Endothelial cell of umbilical vein (primary cell): Measurements from ENCODE around the gene GPS1. TPM values are rescaled to one million over a fixed set of nuclear protein-coding genes. Genes with fewer than 3 reads are reported as not detected.

Experiments
- BruUV-seq: library from RNA; stranded (reverse); fragments of 400-500 nt; replicated peaks from 2 replicates; lab custom pipeline; 2021; lab: Mats Ljungman, UMichigan
- CTCF ChIA-PET: fragments of 300-600, 350-600 bp; sonication (Branson Sonifier 250); formaldehyde crosslinking; loops from one replicate; lab custom pipeline; 2021; ENCODE audit warnings: antibody characterized with exemption, inconsistent platforms; lab: Charles Lee
- POLR2A ChIA-PET: fragments of 300-600, 350-600 bp; sonication (Branson Sonifier 250); formaldehyde crosslinking; loops from one replicate; lab custom pipeline; 2021; ENCODE audit warnings: antibody characterized with exemption, inconsistent platforms; lab: Charles Lee
- DNase-seq: peaks from one replicate; pipeline ENCODE4 v3.0.0-alpha.2; 2011; ENCODE audit warnings: low read depth, low spot score
- FAIRE-seq: peaks from 2 replicates; lab custom pipeline; 2011; peaks lifted over from hg19 to GRCh38; lab: Jason Lieb, UNC
- H2AFZ ChIP-seq: 2 replicates; pipeline ENCODE4 v1.6.0; 2012; ENCODE audit warnings: low read depth, low read length, control low read depth, inconsistent platforms
- H3K27ac ChIP-seq: 2 replicates; pipeline ENCODE4 v1.5.1; 2011; ENCODE audit warnings: low read depth, mild to moderate bottlenecking, control low read depth, low read length, moderate library complexity; ENCODE audit not compliant: insufficient read depth
- H3K27me3 ChIP-seq, 2 experiments: 2 replicates each; pipeline versions ENCODE4 v1.6.0 to v1.6.1; 2011; ENCODE audit warnings: low read length in 2 of 2, mixed read lengths in 1 of 2; ENCODE audit not compliant: control insufficient read depth in 2 of 2, insufficient read depth in 2 of 2
- H3K36me3 ChIP-seq, 2 experiments: 2 replicates in 1 of 2; 3 replicates in 1 of 2; pipeline ENCODE4 v1.5.1; 2011; ENCODE audit warnings: low read length in 2 of 2, mild to moderate bottlenecking in 1 of 2, moderate library complexity in 1 of 2; ENCODE audit not compliant: control insufficient read depth in 2 of 2, insufficient read depth in 2 of 2; ENCODE audit errors: extremely low read depth in 1 of 2
- H3K4me1 ChIP-seq: 3 replicates; pipeline ENCODE4 v1.5.1; 2011; ENCODE audit warnings: mild to moderate bottlenecking, low read length; ENCODE audit not compliant: control insufficient read depth, insufficient read depth; ENCODE audit errors: extremely low read depth
- H3K4me2 ChIP-seq: 2 replicates; pipeline ENCODE4 v1.6.1; 2011; ENCODE audit warnings: low read length, control low read depth, mixed read lengths; ENCODE audit not compliant: insufficient read depth
- H3K4me3 ChIP-seq, 3 experiments: fragments of 200-600 bp in 1 of 3; sonication (generic), shearing (Covaris generic) in 1 of 3; replicated peaks in 1 of 3; 2 replicates each; pipeline ENCODE4 v1.5.1; 2011 to 2016; ENCODE audit warnings: control low read depth in 3 of 3, low read length in 3 of 3, mild to moderate bottlenecking in 2 of 3, inconsistent platforms in 1 of 3, low read depth in 1 of 3, moderate library complexity in 1 of 3; ENCODE audit not compliant: insufficient read depth in 1 of 3
- H3K79me2 ChIP-seq: 2 replicates; pipeline ENCODE4 v1.6.0; 2012; ENCODE audit warnings: low read length, inconsistent platforms; ENCODE audit not compliant: control insufficient read depth, insufficient read depth
- H3K9ac ChIP-seq: replicated peaks from 2 replicates; pipeline ENCODE3; 2011; ENCODE audit warnings: low read length, control low read depth; ENCODE audit not compliant: insufficient read depth; ENCODE audit errors: extremely low read depth
- H3K9me1 ChIP-seq: replicated peaks from 3 replicates; pipeline ENCODE4 v1.6.0; 2011; ENCODE audit warnings: mild to moderate bottlenecking, low read length; ENCODE audit not compliant: control insufficient read depth, insufficient read depth; ENCODE audit errors: extremely low read depth
- H3K9me3 ChIP-seq: replicated peaks from 2 replicates; pipeline ENCODE4 v1.5.1; 2012; ENCODE audit warnings: low read length, inconsistent platforms; ENCODE audit not compliant: control insufficient read depth, insufficient read depth
- H4K20me1 ChIP-seq: replicated peaks from 2 replicates; pipeline ENCODE3; 2011; ENCODE audit warnings: mild to moderate bottlenecking, low read length; ENCODE audit not compliant: control insufficient read depth, insufficient read depth; ENCODE audit errors: extremely low read depth
- EZH2 ChIP-seq: IDR thresholded peaks from 2 replicates; pipeline ENCODE4 v1.6.1; 2012; ENCODE audit warnings: borderline replicate concordance, low read depth, mild to moderate bottlenecking, moderate library complexity, low read length, inconsistent platforms; ENCODE audit not compliant: severe bottlenecking
- FOS ChIP-seq: IDR thresholded peaks from 2 replicates; pipeline ENCODE4 v1.6.1; 2011; ENCODE audit warnings: mild to moderate bottlenecking, low read length, moderate library complexity, borderline replicate concordance; ENCODE audit not compliant: insufficient read depth
- GATA2 ChIP-seq: IDR thresholded peaks from 2 replicates; pipeline ENCODE4 v1.7.0; 2011; ENCODE audit warnings: low read depth, mild to moderate bottlenecking, moderate library complexity, mixed read lengths, low read length; ENCODE audit not compliant: insufficient read length, insufficient read depth
- JUN ChIP-seq: IDR thresholded peaks from 2 replicates; pipeline ENCODE4 v1.6.1; 2011; ENCODE audit warnings: borderline replicate concordance, low read depth; ENCODE audit not compliant: insufficient read length, insufficient read depth
- MYC ChIP-seq: IDR thresholded peaks from one replicate; pipeline ENCODE4 v1.6.1; 2011; ENCODE audit warnings: mild to moderate bottlenecking, low read depth, low read length
- POLR2A ChIP-seq: IDR thresholded peaks from 2 replicates; pipeline ENCODE4 v1.6.1; 2012; ENCODE audit warnings: low read depth, mild to moderate bottlenecking, control low read depth, low read length
- POLR2AphosphoS5 ChIP-seq: IDR thresholded peaks from 2 replicates; pipeline ENCODE4 v1.6.1; 2012; ENCODE audit warnings: low read depth, mild to moderate bottlenecking, control low read depth, low read length, moderate library complexity; ENCODE audit not compliant: insufficient read depth
- dilution Hi-C: fragments of 300-500 bp; cut with MboI; formaldehyde crosslinking; loops from one replicate; pipeline ENCODE4 v1.15.0; 2019; ENCODE audit warnings: low sequenced_read_pairs; ENCODE audit not compliant: extremely low pct_ligation_motif_present
- intact Hi-C: fragments of 100-400 bp; cut with micrococcal nuclease; formaldehyde crosslinking; loops from one replicate; pipeline ENCODE4 v1.10.0; 2022
- polyA plus RNA-seq, 4 experiments: library from polyadenylated mRNA; depleted of rRNA in 3 of 4; stranded (reverse) in 3 of 4; unstranded in 1 of 4; fragments of >200 nt; gene quantifications; 2 replicates each; pipeline versions ENCODE4 v1.2.1 to v1.2.3, GENCODE V29; 2011 to 2012; ENCODE audit warnings: missing spikeins in 1 of 4
- total RNA-seq: library from RNA; stranded (reverse); gene quantifications from 2 replicates; pipeline ENCODE4 v1.2.3, GENCODE V29; 2021
- TF ChIP-seq, protein P1 (sequence below): IDR thresholded peaks from 2 replicates; pipeline ENCODE4 v1.6.1; 2011; ENCODE audit not compliant: insufficient read depth, insufficient read length
- TF ChIP-seq, protein P2 (sequence below), 2 donors: IDR thresholded peaks; 1 replicate in 1 of 2; 2 replicates in 1 of 2; pipeline ENCODE4 v1.5.1; 2011; ENCODE audit warnings: low read length in 2 of 2, mild to moderate bottlenecking in 2 of 2, moderate library complexity in 2 of 2, control low read depth in 1 of 2, inconsistent platforms in 1 of 2, low read depth in 1 of 2; ENCODE audit not compliant: insufficient read depth in 1 of 2; ENCODE audit errors: extremely low read depth in 1 of 2

Gene GPS1
- total and polyA plus RNA-seq, 2 donors (not counting 3 experiments of a cell fraction or from before 2014, with no cell fraction given), result 116 to 178 TPM

DNA sequence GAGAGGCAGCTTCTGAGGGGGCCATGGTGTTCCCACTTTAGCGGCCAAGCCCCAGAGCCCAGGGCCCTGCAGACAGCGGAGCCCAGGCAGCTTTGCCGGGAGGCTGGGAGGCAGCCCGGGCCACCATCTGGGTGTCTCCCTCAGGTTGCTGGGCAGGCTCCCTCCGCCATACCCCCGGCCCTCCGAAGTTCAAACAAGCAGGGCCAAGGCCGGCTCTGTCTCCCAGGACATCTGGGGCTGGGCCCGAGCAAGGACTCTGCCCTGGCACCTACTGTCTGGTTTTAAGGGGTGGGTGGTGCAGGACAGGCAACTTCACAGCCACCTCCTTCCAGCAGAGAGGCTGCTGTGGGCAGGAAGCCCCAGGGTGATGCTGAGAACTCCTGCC lies 11.3 kb downstream of the GPS1 start:
- POLR2A ChIA-PET, result no interaction called here

More for the DNA sequence above, 11.3 kb downstream of the GPS1 start:
- TF ChIP-seq, protein P1, sequence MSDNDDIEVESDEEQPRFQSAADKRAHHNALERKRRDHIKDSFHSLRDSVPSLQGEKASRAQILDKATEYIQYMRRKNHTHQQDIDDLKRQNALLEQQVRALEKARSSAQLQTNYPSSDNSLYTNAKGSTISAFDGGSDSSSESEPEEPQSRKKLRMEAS, result no peak
- TF ChIP-seq MYC (no peak), POLR2A (no peak), JUN (no peak), EZH2 (no peak), FOS (no peak), POLR2AphosphoS5 (no peak), GATA2 (no peak)
- TF ChIP-seq, protein P2, sequence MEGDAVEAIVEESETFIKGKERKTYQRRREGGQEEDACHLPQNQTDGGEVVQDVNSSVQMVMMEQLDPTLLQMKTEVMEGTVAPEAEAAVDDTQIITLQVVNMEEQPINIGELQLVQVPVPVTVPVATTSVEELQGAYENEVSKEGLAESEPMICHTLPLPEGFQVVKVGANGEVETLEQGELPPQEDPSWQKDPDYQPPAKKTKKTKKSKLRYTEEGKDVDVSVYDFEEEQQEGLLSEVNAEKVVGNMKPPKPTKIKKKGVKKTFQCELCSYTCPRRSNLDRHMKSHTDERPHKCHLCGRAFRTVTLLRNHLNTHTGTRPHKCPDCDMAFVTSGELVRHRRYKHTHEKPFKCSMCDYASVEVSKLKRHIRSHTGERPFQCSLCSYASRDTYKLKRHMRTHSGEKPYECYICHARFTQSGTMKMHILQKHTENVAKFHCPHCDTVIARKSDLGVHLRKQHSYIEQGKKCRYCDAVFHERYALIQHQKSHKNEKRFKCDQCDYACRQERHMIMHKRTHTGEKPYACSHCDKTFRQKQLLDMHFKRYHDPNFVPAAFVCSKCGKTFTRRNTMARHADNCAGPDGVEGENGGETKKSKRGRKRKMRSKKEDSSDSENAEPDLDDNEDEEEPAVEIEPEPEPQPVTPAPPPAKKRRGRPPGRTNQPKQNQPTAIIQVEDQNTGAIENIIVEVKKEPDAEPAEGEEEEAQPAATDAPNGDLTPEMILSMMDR (IDR thresholded peaks at IDR 0.05; ENCODE audit: extremely low read depth in 1 of 2, insufficient read depth in 1 of 2, low read depth in 1 of 2, low read length in 2 of 2), result no peak
- Histone ChIP-seq H3K36me3 (peaks cover 0 to 28% of the 10 kb centered on the region in 2 experiments), H3K27ac (no peak overlapping the region), H3K4me1 (peaks cover 15% of the 10 kb centered on the region), H3K79me2 (peaks cover 14% of the 10 kb centered on the region), H3K9me3 (no peaks in the 10 kb centered on the region), H3K9me1 (no peaks in the 10 kb centered on the region), H3K4me2 (no peak overlapping the region), H3K4me3 (no peak overlapping the region), H3K9ac (no peak overlapping the region), H3K27me3 (no peaks in the 10 kb centered on the region), H2AFZ (no peak overlapping the region), H4K20me1 (no peaks in the 10 kb centered on the region)
- no TSS peak for BruUV-seq
- DNase-seq, result no peak
- CTCF ChIA-PET, result interaction anchor here (1.0 to 1.2 kb wide), 2 partner anchors 32 to 104 kb away, joined by 3 read pairs; no protein-coding TSS in a partner anchor
- FAIRE-seq, result no peak
- dilution Hi-C loops, result no loop called here
- intact Hi-C loops, result no loop called here
